HEK293T (cell line): ENCODE data around the gene TNIP1.

ENCODE experiments used
- ARNT ChIP-seq: fragments of 450-650 bp; IDR thresholded peaks from 2 replicates; pipeline ENCODE4 v1.6.1; 2017; ENCODE audit warnings: mild to moderate bottlenecking
- BHLHE40 ChIP-seq: fragments of 450-650 bp; IDR thresholded peaks from 2 replicates; pipeline ENCODE4 v1.6.1; 2016; ENCODE audit warnings: mild to moderate bottlenecking, moderate library complexity, borderline replicate concordance
- ELF4 ChIP-seq: fragments of 450-650 bp; IDR thresholded peaks from 2 replicates; pipeline ENCODE4 v1.6.1; 2017; ENCODE audit warnings: antibody characterized with exemption
- FOXA1 ChIP-seq: fragments of 450-650 bp; IDR thresholded peaks from 2 replicates; pipeline ENCODE4 v1.6.1; 2016; ENCODE audit warnings: mild to moderate bottlenecking
- FOXK2 ChIP-seq: fragments of 450-650 bp; IDR thresholded peaks from 2 replicates; pipeline ENCODE4 v1.6.1; 2016; ENCODE audit warnings: mild to moderate bottlenecking
- FOXM1 ChIP-seq: fragments of 450-650 bp; IDR thresholded peaks from 2 replicates; pipeline ENCODE4 v1.6.1; 2017; ENCODE audit warnings: mild to moderate bottlenecking, borderline replicate concordance
- L3MBTL2 ChIP-seq: fragments of 450-650 bp; conservative IDR thresholded peaks from 2 replicates; pipeline ENCODE4 v1.6.1; 2016; ENCODE audit warnings: mild to moderate bottlenecking
- SP1 ChIP-seq: fragments of 450-650 bp; IDR thresholded peaks from 2 replicates; pipeline ENCODE4 v1.6.1; 2017
- SUZ12 ChIP-seq: fragments of 450-650 bp; IDR thresholded peaks from 2 replicates; pipeline ENCODE4 v1.6.1; 2016; ENCODE audit warnings: mild to moderate bottlenecking
- TARDBP ChIP-seq: fragments of 450-650 bp; IDR thresholded peaks from 2 replicates; pipeline ENCODE4 v1.6.1; 2016
- ZNF384 ChIP-seq: fragments of 450-650 bp; IDR thresholded peaks from 2 replicates; pipeline ENCODE4 v1.6.1; 2016

GRCh38 chr5:151008210-151008491 is 72.7 kb downstream of the TNIP1 start:
- no peak for TF ChIP-seq FOXK2
- no peak for TF ChIP-seq SUZ12
- TF ChIP-seq FOXM1: no peak
- no peak for TF ChIP-seq TARDBP
- TF ChIP-seq L3MBTL2: no peak
- TF ChIP-seq BHLHE40: no peak
- TF ChIP-seq ELF4: no peak
- TF ChIP-seq ARNT: no peak
- no peak for TF ChIP-seq ZNF384
- TF ChIP-seq SP1: no peak
- TF ChIP-seq FOXA1: no peak
